Measurements from ENCODE around the gene OSCP1. TPM values are rescaled to one million over a fixed set of nuclear protein-coding genes. Genes with fewer than 3 reads are reported as not detected.

The OSCP1 gene
- total RNA-seq, 1 donor: 8.7 TPM

DNA sequence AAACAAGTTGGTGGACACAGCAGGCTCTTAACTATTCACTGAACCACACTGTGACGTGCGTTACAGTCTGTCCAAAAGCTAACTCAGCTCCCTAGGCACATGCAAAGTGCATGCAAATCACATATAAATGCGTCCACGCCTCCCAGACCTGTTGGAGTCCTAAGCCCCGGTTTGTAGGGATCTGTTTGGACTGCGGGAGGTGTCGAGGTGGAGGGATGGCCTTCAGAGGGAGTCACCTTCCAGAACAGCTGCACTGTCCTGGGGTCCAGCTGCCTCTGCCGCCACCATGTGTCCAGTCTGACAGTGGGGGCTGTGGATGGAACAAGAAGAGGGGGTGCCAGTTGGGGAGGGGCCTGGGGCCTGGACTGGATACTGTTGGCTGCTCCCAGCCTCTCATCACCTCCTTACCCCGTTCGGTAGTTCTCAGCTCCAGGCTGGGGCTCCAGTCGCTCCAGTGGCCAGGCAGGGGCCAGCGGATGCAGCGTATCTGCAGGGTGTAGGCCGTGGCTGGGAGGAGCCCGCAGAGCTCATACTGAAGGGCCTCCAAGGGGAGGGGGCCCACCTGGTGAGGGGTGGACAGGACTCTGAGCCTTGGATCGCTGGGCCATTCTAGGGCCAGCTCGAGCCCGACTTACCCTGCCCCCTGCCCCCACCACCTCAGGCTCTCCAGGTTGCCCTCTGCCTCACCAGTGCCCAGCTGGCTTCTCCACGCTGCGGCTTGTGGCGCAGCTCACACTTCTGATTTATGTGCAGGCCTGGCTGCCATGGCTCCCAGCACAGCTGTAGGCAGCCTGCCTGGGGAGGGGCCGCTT, 21.8 kb upstream of the OSCP1 start:
- no peak for DNase-seq (ENCODE audit: low read depth)
- no peak overlapping the region for H3K4me3 ChIP-seq (ENCODE audit: low read depth, low read length)
- TF ChIP-seq, protein P1, sequence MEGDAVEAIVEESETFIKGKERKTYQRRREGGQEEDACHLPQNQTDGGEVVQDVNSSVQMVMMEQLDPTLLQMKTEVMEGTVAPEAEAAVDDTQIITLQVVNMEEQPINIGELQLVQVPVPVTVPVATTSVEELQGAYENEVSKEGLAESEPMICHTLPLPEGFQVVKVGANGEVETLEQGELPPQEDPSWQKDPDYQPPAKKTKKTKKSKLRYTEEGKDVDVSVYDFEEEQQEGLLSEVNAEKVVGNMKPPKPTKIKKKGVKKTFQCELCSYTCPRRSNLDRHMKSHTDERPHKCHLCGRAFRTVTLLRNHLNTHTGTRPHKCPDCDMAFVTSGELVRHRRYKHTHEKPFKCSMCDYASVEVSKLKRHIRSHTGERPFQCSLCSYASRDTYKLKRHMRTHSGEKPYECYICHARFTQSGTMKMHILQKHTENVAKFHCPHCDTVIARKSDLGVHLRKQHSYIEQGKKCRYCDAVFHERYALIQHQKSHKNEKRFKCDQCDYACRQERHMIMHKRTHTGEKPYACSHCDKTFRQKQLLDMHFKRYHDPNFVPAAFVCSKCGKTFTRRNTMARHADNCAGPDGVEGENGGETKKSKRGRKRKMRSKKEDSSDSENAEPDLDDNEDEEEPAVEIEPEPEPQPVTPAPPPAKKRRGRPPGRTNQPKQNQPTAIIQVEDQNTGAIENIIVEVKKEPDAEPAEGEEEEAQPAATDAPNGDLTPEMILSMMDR (IDR thresholded peaks at IDR 0.05; ENCODE audit: insufficient read depth, low read length): no peak

DNA sequence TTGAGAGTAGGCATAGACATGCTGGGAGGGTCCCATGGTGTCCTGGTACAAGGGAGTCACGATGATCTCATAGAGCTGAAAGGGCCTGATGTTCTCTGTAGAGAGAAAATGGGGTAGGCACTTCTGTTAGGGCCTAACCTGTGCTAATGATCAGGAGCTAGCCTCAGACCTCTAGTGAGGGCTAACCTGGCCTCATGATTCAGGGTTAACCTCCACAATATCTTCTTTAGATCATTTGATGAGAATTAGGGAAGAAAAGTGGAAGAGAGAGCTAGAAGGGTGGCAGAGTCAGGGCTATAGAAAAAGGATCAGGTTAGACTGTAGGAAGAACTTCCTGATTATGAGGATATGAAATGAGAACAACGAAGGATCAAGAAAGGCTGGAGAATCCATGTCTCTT, 18.9 kb upstream of the OSCP1 start:
- H3K4me3 ChIP-seq (ENCODE audit: low read depth, low read length): no peak overlapping the region
- no peak for DNase-seq (ENCODE audit: low read depth)
- TF ChIP-seq, protein P1 (IDR thresholded peaks at IDR 0.05; ENCODE audit: insufficient read depth, low read length): no peak

DNA sequence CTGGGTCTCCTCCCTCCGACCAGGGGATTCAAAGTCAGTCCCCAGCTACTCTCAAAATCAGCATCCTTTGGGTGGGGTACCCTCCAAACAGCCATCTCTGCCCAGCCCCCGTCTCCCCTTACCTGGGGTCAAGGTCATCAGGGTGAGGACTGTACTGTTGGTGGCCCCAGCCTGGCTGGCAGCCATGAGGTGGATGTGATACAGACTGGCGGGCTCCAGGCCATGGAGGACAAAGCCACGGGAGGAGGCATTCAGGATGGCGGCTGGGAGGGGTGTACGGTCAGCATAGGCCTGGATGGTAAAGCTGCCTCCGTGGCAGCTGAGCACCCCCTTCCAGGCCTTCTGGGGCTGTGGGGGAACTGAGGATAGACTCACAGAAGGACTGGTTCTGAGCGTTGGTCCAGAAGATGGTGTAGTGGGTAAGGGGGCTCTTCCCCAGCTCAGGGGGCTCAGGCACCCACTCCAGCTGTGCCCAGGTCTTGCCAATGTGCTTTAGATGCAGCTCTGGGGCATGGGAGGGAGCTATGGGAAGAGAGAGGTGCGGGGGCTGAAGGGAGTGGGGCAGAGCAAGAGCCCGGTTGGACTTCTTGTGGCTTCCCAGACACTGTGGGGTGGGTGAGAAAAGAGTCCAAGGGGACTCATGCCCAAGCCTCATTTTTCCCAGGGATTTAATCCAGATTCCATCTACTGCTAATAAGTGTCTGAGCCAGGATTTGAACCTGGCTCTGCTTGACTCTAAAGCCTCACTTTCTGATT, 17.6 kb upstream of the OSCP1 start:
- DNase-seq (ENCODE audit: low read depth): no peak
- TF ChIP-seq, protein P1 (IDR thresholded peaks at IDR 0.05; ENCODE audit: insufficient read depth, low read length): no peak

DNA sequence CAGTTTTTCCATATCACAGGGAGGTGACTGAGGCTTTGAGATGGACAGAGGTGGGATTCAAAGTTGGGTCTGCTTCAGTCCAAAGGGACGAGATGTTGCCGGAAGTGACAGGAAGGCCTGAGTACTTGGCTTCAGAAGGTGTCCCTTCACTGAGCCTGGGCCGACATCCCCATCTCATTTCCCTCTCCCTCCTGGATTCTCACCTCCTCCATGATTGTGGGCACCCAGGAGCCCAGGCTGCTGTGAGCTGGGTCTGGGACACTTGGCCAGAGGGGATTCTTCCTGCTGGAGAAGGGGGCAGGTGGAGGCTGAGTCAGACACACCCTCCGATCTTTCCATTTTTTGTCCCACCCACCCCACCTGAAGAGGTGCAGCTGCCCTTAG, 16.8 kb upstream of the OSCP1 start:
- no peak for DNase-seq (ENCODE audit: low read depth)

More for the DNA sequence above, 17.6 kb upstream of the OSCP1 start:
- no peak overlapping the region for H3K4me3 ChIP-seq (ENCODE audit: low read depth, low read length)

DNA sequence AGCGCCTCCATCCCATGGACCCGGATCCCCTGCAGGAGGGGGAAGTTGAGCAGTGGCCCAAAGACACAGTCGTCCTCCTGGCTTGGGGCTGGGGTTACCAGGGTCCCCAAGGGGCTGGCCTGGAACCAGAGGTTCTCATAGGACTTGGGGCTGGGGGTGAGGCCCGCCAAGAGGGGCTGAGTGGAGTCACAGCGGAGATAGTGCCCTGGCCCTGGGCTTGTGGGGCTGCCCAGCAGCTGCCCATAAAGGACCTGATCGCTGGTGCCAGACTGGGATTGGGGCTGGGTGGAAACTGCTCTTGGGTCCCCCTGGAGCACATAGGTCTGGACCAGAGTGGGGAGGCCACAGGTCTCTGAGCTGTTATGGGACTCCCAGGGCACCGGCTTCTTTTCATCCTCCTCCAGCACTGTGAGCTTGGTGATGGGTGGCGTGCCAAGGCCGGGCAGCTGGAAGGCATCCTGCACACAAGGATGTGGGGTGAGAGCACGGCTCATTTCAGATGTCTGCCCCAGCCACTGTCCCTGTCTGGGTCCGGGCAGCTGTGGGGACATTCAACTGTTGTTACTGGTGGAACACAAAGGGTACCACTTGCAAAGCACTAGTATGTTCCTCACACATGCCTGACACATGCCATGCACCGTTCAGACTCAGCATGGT, 16.2 kb upstream of the OSCP1 start:
- TF ChIP-seq, protein P1 (IDR thresholded peaks at IDR 0.05; ENCODE audit: insufficient read depth, low read length): no peak
- H3K4me3 ChIP-seq (ENCODE audit: low read depth, low read length): no peak overlapping the region
- DNase-seq (ENCODE audit: low read depth): no peak

More for the DNA sequence above, 16.8 kb upstream of the OSCP1 start:
- H3K4me3 ChIP-seq (ENCODE audit: low read depth, low read length): no peak overlapping the region
- TF ChIP-seq, protein P1 (IDR thresholded peaks at IDR 0.05; ENCODE audit: insufficient read depth, low read length): no peak

DNA sequence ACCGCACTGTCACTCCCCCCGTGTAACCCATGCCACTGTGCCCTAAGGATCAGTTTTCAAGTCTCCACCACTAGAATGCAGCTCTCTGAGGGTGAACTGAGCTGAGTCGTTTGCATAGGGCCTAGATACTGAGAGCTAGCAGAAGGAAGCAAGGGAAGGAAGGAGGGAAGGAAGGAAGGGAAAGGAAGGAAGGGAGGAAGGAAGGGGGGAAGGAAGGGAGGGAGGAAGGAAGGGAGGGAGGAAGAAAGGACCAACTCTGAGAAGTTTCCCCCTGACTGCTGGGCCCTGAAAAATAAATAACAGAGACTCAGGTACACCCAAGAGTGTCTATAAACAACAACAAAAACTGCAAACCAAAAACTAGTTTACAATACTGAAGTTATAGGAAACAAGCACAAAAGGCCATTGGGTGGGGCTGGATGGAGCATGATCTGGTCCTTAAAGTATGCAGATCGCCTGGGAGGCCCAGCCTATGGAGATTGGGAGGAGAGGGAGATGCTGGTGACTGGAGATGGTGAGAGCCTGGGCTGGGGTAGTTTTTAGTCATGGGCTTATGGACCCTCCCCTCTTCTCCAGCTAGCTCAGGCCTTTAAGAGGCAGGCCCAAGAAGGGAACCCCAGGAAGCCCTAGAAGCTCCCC, 15.6 kb upstream of the OSCP1 start:
- H3K4me3 ChIP-seq (ENCODE audit: low read depth, low read length): no peak overlapping the region
- DNase-seq (ENCODE audit: low read depth): peak; percentile 52
- TF ChIP-seq, protein P1 (IDR thresholded peaks at IDR 0.05; ENCODE audit: insufficient read depth, low read length): no peak
